Adipocyte (in vitro differentiated cells): ENCODE results near the gene CSNK1G1.
"Not testable (repeated sequence)": the region's sequence is repeated elsewhere in the genome, so short reads cannot be mapped to it uniquely, and the experiment has no call there.

Experiments used
- DNase-seq: peaks from one replicate; pipeline ENCODE4 v3.0.0-alpha.2; 2015; ENCODE audit warnings: low read depth
- H3K27me3 ChIP-seq: replicated peaks from 2 replicates; pipeline ENCODE4 v1.7.0; 2013; ENCODE audit warnings: mild to moderate bottlenecking, low read length, moderate library complexity; ENCODE audit not compliant: control insufficient read depth, insufficient read depth
- H3K36me3 ChIP-seq: 2 replicates; pipeline ENCODE4 v1.7.0; 2013; ENCODE audit warnings: low read length, mild to moderate bottlenecking, moderate library complexity; ENCODE audit not compliant: control insufficient read depth, insufficient read depth, severe bottlenecking
- H3K4me1 ChIP-seq: 2 replicates; pipeline ENCODE4 v1.7.0; 2013; ENCODE audit warnings: mild to moderate bottlenecking, low read length, moderate library complexity; ENCODE audit not compliant: control insufficient read depth, insufficient read depth
- H3K4me3 ChIP-seq: 2 replicates; pipeline ENCODE4 v1.7.0; 2013; ENCODE audit warnings: mild to moderate bottlenecking, low read length, moderate library complexity
- H3K9ac ChIP-seq: 2 replicates; pipeline ENCODE4 v1.7.0; 2013; ENCODE audit warnings: mild to moderate bottlenecking, low read length, moderate library complexity
- H3K9me3 ChIP-seq: 2 replicates; pipeline ENCODE4 v1.7.0; 2013; ENCODE audit warnings: mild to moderate bottlenecking, low read length, moderate library complexity; ENCODE audit not compliant: control insufficient read depth

Gene CSNK1G1

DNA sequence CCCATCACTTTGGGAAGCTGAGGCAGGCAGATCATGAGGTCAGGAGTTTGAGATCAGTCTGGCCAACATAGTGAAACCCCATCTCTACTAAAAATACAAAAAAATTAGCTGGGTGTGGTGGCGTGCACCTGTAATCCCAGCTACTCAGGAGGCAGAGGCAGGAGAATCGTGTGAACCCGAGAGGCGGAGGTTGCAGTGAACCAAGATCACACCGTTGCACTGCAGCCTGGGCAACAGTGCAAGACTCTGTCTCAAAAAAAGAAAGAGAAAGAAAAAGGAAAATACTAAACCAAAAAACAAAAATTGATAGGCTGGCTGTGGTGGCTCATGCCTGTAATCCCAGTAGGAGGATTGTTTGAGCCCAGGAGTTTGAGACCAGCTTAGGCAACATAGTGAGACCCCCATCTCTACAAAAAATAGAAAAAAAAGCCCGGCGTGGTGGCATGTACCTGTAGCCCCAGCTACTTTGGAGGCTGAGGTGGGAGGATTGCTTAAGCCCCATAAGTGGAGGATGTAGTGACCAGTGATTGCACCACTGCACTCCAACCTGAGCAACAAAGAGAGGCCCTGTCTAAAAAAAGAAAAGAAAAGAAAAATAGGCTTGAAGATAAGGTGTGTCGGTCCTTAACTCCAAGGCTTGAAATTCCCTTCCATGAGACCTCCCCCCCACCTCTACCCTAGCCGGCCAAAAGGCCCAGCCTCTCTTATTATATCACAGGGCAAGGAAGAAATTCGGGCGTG lies 24.3 kb upstream of the CSNK1G1 start:
- Histone ChIP-seq H3K9ac (peak overlapping the region; percentile 3), H3K4me3 (peak overlapping the region; percentile 79)
- H3K9me3 ChIP-seq, H3K27me3 ChIP-seq, H3K36me3 ChIP-seq, DNase-seq, H3K4me1 ChIP-seq: not testable (repeated sequence)

DNA sequence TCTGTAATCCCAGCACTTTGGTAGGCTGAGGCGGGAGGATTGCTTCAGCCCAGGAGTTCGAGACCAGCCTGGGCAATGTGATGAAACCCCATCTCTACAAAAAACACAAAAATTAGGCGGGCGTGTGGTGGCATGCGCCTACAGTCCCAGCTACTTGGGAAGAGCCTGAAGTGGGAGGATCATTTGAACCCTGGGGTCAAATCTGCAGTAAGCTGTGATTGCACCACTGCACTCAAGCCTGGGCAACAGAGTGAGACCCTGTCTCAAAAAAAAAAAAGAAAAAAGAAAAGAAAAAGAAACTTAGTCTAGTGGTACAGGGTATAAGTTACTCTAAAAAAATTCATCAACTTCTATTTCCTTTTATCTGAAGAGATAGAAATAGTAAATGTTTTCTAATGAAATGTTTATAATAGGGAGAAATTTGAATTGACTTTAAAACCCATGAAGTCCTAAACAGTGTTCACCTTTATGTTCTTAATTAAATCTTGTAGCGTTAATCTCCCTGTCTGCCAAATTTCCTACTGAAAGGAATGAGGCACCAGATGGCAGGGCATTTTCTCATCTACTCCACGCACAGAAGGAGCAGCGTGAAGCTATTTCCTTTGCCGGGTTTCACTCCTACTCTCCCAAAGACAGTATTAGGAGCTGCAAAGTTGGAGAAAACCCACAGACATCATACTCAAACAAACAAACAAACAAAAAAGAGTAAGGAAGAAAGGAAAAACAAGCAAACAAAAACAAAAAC lies 23.4 kb upstream of the CSNK1G1 start:
- H3K36me3 ChIP-seq, result no peaks in the 10 kb centered on the region
- peaks cover 5% of the 10 kb centered on the region for H3K4me1 ChIP-seq
- H3K4me3 ChIP-seq, result no peak overlapping the region
- peak; percentile 12 for DNase-seq
- H3K9me3 ChIP-seq, result no peaks in the 10 kb centered on the region
- no peaks in the 10 kb centered on the region for H3K27me3 ChIP-seq
- no peak overlapping the region for H3K9ac ChIP-seq

DNA sequence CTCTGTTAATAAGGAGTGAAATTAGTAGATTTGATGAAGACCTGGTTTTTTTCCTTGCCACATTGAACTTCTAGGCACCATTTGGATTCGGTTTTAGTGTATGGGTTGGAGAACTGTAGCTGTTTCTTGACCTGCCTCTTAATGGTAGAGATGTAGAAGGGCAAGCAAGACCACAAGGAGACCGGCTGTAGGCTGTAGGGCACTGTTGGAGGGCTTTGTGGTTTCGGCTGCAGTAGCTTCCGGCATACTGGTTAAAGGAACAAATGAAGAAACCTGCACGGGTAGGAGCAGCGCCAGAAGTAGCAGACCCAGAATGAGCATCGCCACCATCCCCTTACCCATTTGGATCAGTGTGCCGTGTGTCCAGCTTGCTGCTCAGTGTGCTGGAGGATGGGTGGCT lies 17.4 kb upstream of the CSNK1G1 start:
- Histone ChIP-seq H3K4me1 (no peaks in the 10 kb centered on the region), H3K9me3 (no peaks in the 10 kb centered on the region), H3K9ac (no peak overlapping the region), H3K36me3 (no peaks in the 10 kb centered on the region), H3K4me3 (no peak overlapping the region), H3K27me3 (no peaks in the 10 kb centered on the region)
- DNase-seq, result no peak

DNA sequence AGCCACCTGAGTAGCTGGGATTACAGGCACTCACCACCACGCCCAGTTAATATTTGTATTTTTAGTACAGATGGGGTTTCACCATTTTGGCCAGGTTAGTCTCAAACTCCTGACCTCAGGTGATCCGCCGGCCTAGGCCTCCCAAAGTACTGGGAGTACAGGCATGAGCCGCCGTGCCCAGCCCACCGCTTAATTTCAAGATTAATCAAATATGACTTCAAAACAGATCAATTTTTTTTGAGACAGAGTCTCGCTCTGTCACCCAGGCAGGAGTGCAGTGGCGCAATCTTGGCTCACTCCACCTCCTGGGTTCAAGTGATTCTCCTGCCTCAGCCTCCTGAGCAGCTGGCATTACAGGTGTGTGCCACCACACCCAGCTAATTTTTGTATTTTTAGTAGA lies 15.4 kb upstream of the CSNK1G1 start:
- not testable (repeated sequence) for H3K4me3 ChIP-seq, H3K4me1 ChIP-seq, H3K9me3 ChIP-seq, H3K36me3 ChIP-seq, H3K9ac ChIP-seq, H3K27me3 ChIP-seq, DNase-seq

DNA sequence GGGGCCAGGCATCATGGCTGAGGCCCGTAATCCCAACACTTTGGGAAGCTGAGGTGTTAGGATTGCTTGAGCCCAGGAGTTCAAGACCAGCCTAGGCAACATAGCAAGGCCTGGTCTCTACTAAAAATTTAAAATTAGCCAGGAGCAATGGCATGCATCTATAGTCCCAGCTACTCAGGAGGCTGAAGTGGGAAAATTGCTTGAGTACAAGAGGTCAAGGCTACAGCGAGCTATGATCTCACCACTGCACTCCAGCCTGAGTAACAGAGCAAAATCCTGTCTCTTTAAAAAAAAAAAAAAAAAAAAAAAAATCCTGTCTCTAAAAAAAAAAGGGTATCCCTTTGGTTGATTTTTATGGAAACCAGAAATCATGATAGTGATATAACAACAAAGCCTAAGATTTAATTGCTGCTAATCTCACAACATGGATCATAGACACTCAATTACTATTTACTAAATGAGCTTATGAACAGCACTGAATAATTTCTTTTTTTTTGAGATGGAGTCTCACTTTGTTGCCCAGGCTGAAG lies 13.2 kb upstream of the CSNK1G1 start:
- Histone ChIP-seq H3K4me1 (no peaks in the 10 kb centered on the region), H3K27me3 (no peaks in the 10 kb centered on the region), H3K9ac (no peak overlapping the region), H3K36me3 (no peaks in the 10 kb centered on the region), H3K9me3 (no peaks in the 10 kb centered on the region), H3K4me3 (no peak overlapping the region)
- DNase-seq, result no peak

DNA sequence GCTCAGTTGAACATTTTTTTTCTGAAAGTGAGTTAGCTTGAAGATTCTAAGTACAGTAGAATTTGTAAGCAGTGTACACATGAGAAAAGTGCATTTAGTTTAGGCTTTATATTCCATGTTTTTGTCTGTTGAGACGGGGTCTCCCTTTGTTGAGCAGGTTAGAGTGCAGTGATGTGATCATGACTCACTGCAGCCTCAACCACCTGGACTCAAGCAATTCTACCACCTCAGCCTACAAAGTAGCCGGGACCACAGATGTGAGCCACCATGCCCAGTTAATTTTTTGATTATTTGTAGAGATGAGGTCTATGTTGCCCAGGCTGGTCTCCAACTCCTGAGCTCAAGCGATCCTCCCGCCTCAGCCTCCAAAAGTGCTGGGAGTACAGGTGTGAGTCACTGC lies 5.3 kb upstream of the CSNK1G1 start:
- Histone ChIP-seq H3K4me3 (no peak overlapping the region), H3K9me3 (no peaks in the 10 kb centered on the region), H3K9ac (no peak overlapping the region), H3K36me3 (no peaks in the 10 kb centered on the region), H3K27me3 (no peaks in the 10 kb centered on the region), H3K4me1 (peaks cover 4% of the 10 kb centered on the region)
- no peak for DNase-seq

DNA sequence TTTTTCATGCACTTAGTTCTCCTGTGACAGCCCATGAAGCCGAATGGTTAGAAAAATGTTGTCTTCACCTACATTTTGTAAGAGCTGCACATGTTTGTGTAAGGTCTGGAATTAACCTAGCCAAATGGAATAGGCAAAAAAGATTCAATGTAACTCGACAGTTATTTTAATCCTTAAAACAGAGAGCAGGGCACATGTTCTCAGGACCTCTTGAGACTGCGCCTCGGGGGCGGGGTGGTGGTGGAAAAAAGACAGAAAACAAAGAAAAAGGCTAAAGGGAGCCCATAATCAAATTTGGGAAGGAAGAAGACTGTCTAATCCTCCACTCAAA lies 702 bp upstream of the CSNK1G1 start:
- DNase-seq, result no peak
- peak overlapping the region; percentile 86 for H3K9ac ChIP-seq
- peaks cover 13% of the 10 kb centered on the region for H3K4me1 ChIP-seq
- H3K4me3 ChIP-seq, result peak overlapping the region; percentile 92
- no peaks in the 10 kb centered on the region for H3K27me3 ChIP-seq
- no peaks in the 10 kb centered on the region for H3K9me3 ChIP-seq
- no peaks in the 10 kb centered on the region for H3K36me3 ChIP-seq

DNA sequence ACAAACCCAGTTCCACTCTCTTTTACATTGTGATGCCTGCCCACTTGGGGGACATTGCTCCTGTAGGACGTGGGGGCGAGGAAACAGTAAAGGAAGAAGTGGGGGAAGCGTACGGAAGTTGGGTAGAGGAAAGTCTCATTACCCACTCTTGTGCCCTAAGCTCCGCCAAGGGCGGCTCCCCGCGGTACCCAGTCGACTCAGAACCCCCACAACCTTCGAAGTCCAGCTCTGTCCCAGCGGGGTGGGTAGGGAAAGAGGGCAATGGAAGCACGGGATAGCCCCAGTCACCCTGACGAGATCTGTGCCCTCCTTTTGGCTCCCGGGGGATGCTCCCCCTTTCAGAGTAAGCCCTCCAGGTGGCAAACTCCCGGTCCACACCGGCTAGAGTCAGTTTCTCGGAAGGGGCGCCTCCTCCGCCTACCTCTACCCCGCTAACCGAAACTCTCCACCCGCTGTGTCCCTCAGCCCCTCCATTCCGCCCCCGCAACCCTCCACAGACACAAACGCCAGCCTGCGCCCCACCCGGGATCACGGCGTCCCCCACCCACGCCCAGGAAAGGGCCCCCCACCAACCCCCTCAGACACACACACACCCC lies 527 bp downstream of the CSNK1G1 start:
- Histone ChIP-seq H3K36me3 (no peaks in the 10 kb centered on the region), H3K4me3 (peak overlapping the region; percentile 92), H3K27me3 (no peaks in the 10 kb centered on the region), H3K9me3 (no peaks in the 10 kb centered on the region), H3K9ac (peak overlapping the region; percentile 86), H3K4me1 (peaks cover 18% of the 10 kb centered on the region)
- peak; percentile 48 for DNase-seq

DNA sequence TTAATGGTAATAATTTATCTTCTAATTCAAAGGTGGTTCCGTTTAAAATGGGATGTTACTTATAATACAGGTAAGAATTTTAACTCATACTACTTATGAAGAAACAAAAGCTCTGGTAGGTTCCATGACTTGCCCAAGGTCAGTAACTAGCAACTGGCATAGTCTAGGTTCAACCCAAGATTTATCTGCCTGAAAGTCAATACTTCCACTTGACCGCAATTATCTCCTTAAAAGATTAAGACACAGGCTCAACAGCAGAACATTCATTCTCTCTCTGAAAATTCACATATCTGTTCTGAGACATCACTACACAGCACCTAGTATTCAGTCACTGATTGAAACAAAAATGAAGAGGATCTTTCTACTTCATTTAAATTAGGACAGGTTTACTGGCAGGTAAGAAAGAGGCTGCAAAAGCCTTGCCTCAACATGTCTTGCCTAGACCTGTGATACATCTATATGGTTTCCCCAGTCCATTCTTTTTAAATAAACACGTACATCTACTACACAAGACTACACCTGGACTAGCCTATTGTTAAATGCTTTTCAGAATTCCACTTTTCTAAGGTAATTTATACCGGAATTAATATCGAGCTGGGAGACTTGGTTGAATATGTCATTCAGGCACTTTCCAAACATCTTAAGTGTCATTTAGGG lies 1.2 kb downstream of the CSNK1G1 start:
- peak overlapping the region; percentile 92 for H3K4me3 ChIP-seq
- DNase-seq, result no peak
- peak overlapping the region; percentile 86 for H3K9ac ChIP-seq
- no peaks in the 10 kb centered on the region for H3K9me3 ChIP-seq
- peaks cover 19% of the 10 kb centered on the region for H3K4me1 ChIP-seq
- no peaks in the 10 kb centered on the region for H3K27me3 ChIP-seq
- H3K36me3 ChIP-seq, result no peaks in the 10 kb centered on the region

DNA sequence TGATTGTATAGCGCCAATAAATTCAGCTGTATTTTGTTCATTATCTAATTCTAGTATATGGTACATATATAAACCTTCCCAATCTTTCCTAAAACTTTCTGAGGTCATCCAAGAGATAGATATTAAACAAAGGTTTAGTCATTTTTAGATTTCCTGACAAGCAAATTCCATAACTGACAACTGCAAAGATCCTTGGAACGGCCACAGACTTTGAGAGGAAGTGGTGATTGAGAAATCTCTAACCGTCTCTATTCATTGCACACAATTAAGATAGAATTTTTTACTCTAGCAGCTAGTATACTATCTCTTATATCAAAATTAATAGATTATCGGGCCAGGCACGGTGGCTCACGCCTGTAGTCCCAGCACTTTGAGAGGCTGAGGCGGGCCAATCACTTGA lies 4.7 kb downstream of the CSNK1G1 start:
- H3K9ac ChIP-seq, result no peak overlapping the region
- no peak for DNase-seq
- H3K9me3 ChIP-seq, result no peaks in the 10 kb centered on the region
- peaks cover 20% of the 10 kb centered on the region for H3K4me1 ChIP-seq
- no peak overlapping the region for H3K4me3 ChIP-seq
- peaks cover 5% of the 10 kb centered on the region for H3K36me3 ChIP-seq
- no peaks in the 10 kb centered on the region for H3K27me3 ChIP-seq

DNA sequence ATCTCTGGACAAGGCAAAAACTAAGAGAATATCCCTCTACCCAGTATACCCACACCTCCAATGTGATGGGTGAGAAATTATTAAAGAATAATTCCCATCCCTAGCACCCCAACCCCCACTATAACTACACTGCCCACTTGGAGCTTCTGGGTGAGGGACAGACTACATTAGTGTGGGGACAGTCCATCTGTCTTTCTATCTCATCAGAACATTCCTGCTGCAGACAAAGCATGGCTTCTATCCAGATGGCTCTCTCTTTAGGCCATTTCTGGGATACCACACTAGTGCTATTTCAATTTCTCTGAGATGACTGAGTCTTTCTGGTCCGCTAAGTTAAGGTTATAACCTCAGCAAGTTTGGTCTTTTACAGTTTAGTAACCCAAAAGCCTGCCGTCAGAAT lies 6.6 kb downstream of the CSNK1G1 start:
- DNase-seq, result no peak
- H3K4me1 ChIP-seq, result peaks cover 24% of the 10 kb centered on the region
- H3K9ac ChIP-seq, result no peak overlapping the region
- no peak overlapping the region for H3K4me3 ChIP-seq
- no peaks in the 10 kb centered on the region for H3K27me3 ChIP-seq
- peaks cover 5% of the 10 kb centered on the region for H3K36me3 ChIP-seq
- no peaks in the 10 kb centered on the region for H3K9me3 ChIP-seq
